Neutrophil (primary cell): Measurements from ENCODE around the gene INAVA.

Experiments used
- H3K27ac ChIP-seq: fragments of 200-600 bp; sonication (generic); 2 replicates; pipeline ENCODE4 v1.5.1; 2016; ENCODE audit warnings: mild to moderate bottlenecking, moderate library complexity
- H3K27me3 ChIP-seq: fragments of 200-600 bp; sonication (generic); 2 replicates; pipeline ENCODE4 v1.6.0; 2016; ENCODE audit warnings: mild to moderate bottlenecking
- H3K36me3 ChIP-seq: fragments of 200-600 bp; sonication (generic); 2 replicates; pipeline ENCODE4 v1.5.1; 2017
- H3K4me1 ChIP-seq, 2 experiments: fragments of 200-600 bp in 1 of 2; sonication (generic) in 1 of 2; 1 replicate in 1 of 2; 2 replicates in 1 of 2; pipeline versions ENCODE4 v1.5.1 to v1.6.1; 2013 to 2016; ENCODE audit warnings: low read depth in 1 of 2, low read length in 1 of 2, mild to moderate bottlenecking in 1 of 2, moderate library complexity in 1 of 2; ENCODE audit not compliant: control insufficient read depth in 1 of 2, insufficient read depth in 1 of 2
- H3K4me3 ChIP-seq, 2 experiments: fragments of 200-600 bp in 1 of 2; sonication (generic) in 1 of 2; 1 replicate in 1 of 2; 2 replicates in 1 of 2; pipeline ENCODE4 v1.5.1; 2013 to 2016; ENCODE audit warnings: low read depth in 1 of 2, low read length in 1 of 2, mild to moderate bottlenecking in 1 of 2, moderate library complexity in 1 of 2
- H3K9me3 ChIP-seq: fragments of 200-600 bp; sonication (generic); 2 replicates; pipeline ENCODE4 v1.5.1; 2016
- TF ChIP-seq, protein P1 (sequence below): fragments of 200-600 bp; sonication (generic); IDR thresholded peaks from 2 replicates; pipeline ENCODE4 v1.5.1; 2016; ENCODE audit warnings: antibody characterized with exemption

The INAVA gene

DNA sequence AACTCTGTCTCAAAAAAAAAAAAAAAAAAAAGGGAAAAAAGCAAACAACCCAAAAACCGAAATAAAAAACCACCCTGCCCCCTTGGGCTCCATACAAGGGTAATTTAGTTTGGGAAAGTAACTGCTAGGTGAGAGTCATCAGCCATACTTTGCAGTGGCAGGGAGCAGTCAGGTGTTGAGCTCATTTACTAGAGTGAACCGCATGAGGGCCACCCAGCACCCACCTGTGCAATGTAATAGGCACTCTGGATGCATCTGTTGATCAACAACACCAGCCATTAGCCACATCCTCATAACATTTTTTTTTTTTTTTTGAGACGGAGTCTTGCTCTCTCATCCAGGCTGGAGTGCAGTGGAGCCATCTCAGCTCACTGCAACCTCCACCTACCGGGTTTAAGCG, 9.1 kb downstream of the INAVA start:
- no peak overlapping the region for H3K27ac ChIP-seq
- TF ChIP-seq, protein P1, sequence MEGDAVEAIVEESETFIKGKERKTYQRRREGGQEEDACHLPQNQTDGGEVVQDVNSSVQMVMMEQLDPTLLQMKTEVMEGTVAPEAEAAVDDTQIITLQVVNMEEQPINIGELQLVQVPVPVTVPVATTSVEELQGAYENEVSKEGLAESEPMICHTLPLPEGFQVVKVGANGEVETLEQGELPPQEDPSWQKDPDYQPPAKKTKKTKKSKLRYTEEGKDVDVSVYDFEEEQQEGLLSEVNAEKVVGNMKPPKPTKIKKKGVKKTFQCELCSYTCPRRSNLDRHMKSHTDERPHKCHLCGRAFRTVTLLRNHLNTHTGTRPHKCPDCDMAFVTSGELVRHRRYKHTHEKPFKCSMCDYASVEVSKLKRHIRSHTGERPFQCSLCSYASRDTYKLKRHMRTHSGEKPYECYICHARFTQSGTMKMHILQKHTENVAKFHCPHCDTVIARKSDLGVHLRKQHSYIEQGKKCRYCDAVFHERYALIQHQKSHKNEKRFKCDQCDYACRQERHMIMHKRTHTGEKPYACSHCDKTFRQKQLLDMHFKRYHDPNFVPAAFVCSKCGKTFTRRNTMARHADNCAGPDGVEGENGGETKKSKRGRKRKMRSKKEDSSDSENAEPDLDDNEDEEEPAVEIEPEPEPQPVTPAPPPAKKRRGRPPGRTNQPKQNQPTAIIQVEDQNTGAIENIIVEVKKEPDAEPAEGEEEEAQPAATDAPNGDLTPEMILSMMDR = no peak
- no peaks in the 10 kb centered on the region for H3K9me3 ChIP-seq
- peaks cover 69 to 71% of the 10 kb centered on the region in 2 experiments for H3K4me1 ChIP-seq
- no peak overlapping the region for H3K4me3 ChIP-seq
- no peaks in the 10 kb centered on the region for H3K36me3 ChIP-seq
- no peaks in the 10 kb centered on the region for H3K27me3 ChIP-seq

DNA sequence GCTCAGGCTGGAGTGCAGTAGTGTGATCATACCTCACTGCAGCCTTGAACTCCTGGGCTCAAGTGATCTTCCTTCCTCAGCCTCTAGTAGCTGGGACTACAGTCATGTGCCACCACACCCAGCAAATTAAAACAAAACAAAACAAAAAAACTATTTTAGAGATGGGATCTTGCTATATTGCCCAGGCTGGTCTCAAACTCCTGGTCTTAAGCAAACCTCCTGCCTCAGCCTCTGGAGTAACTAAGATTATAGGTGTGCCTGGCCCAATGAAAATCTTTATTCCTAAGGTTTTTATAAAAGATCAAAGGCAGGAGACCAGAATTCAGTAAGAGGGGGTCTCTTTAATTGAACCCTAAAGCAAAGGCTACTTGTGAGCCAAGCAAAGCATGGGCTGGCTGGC, 10.1 kb downstream of the INAVA start:
- TF ChIP-seq, protein P1 = no peak
- no peaks in the 10 kb centered on the region for H3K27me3 ChIP-seq
- no peaks in the 10 kb centered on the region for H3K9me3 ChIP-seq
- no peaks in the 10 kb centered on the region for H3K36me3 ChIP-seq
- no peak overlapping the region for H3K4me3 ChIP-seq
- peak overlapping the region; percentile 68 for H3K27ac ChIP-seq
- peaks cover 59 to 61% of the 10 kb centered on the region in 2 experiments for H3K4me1 ChIP-seq

DNA sequence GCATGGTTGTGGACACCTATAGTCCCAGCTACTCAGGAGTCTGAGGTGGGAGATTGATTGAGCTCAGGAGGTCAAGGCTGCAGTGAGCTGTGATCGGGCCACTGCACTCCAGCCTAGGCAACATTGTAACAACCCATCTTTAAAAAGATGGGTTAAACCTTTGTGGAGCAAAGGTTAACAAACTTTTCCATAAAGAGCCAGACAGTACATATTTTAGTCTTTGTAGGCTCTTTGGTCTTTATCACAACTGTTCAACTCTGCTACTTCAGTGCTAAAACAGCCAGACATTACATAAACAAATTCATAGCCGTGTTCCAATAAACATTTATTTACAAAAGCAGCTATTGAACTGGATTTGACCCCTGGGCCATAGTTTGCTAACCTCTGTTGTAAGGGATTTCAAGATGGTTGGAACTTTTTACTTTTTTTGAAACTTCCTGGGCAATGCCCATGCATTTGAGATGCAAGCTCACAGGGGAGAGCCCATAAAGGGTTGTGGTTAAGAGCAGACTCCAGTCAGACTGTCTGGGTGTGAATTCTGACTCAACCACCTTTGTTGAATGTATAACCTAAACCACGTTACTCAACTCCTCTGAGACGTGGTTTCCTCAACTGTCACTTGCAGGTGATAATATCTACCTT, 10.8 kb downstream of the INAVA start:
- Histone ChIP-seq H3K4me3 (no peak overlapping the region), H3K36me3 (no peaks in the 10 kb centered on the region), H3K27ac (peak overlapping the region; percentile 68), H3K9me3 (no peaks in the 10 kb centered on the region), H3K27me3 (no peaks in the 10 kb centered on the region), H3K4me1 (peaks cover 58% of the 10 kb centered on the region in 2 experiments)
- TF ChIP-seq, protein P1 = no peak

DNA sequence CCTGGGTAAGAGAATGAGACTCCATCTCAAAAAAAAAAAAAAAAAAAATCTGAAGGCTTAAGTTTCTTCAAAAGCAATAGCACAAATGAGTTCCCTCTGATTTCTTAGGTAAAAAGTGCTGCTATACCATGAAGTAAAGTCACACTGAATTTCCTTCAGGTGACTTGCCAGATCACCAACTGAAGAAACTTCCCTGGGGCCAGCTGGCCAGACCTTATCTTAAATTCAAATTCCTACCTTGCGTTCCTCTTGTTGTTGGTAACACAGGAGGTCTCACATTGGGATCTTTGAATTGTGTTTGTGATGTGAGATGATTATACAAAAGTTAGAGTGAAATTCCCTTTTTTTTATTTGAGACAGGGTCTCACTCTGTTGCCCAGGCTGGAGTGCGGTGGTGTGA, 11.8 kb downstream of the INAVA start:
- peaks cover 4% of the 10 kb centered on the region for H3K36me3 ChIP-seq
- peaks cover 58% of the 10 kb centered on the region in 2 experiments for H3K4me1 ChIP-seq

DNA sequence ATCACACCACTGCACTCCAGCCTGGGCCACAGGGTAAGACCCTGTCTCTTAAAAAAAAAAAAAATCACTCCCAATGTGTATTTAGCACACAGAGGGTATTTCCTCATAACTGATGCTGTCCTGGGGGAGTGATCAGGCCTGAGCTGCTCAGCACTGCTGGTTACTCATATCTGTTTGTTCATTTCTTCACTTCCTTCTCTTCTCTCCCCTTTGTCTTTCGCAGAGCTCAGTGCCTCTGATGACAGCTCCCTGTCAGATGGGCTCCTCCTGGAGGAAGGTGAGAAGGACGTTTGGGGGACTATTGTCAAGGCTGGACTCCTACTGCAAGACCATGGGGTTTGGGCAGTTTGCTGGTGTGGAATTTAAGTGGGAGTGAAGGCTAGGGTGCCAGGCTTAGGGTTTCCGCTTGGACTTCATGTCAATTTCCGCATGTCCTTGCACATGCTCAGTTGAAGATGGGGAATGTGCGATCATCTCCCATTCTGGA, 13.0 kb downstream of the INAVA start:
- peak overlapping the region; percentile 74 for H3K27ac ChIP-seq
- H3K9me3 ChIP-seq = no peaks in the 10 kb centered on the region
- H3K36me3 ChIP-seq = peaks cover 5% of the 10 kb centered on the region
- peaks cover 54 to 58% of the 10 kb centered on the region in 2 experiments for H3K4me1 ChIP-seq
- H3K27me3 ChIP-seq = no peaks in the 10 kb centered on the region
- TF ChIP-seq, protein P1 = no peak
- peak overlapping the region in 1 of 2 experiments; percentile 21 for H3K4me3 ChIP-seq

More for the DNA sequence above, 11.8 kb downstream of the INAVA start:
- Histone ChIP-seq H3K4me3 (no peak overlapping the region), H3K27ac (peak overlapping the region; percentile 74), H3K9me3 (no peaks in the 10 kb centered on the region), H3K27me3 (no peaks in the 10 kb centered on the region)
- TF ChIP-seq, protein P1 = no peak
